Epithelial cell of esophagus (primary cell): ENCODE measurements around the gene TMEM94.
"Not testable (repeated sequence)": the region's sequence is repeated elsewhere in the genome, so short reads cannot be mapped to it uniquely, and the experiment has no call there.

ENCODE experiments used
- DNase-seq: peaks from one replicate; pipeline ENCODE4 v3.0.0; 2010; ENCODE audit warnings: low read depth
- H3K4me3 ChIP-seq: 2 replicates; pipeline ENCODE4 v1.5.1; 2011; ENCODE audit warnings: mild to moderate bottlenecking, low read length, control low read depth
- TF ChIP-seq, protein P1 (sequence below): IDR thresholded peaks from 2 replicates; pipeline ENCODE4 v1.5.1; 2011; ENCODE audit warnings: low read depth, mild to moderate bottlenecking, low read length, control low read depth, inconsistent platforms; ENCODE audit not compliant: insufficient read depth; ENCODE audit errors: missing control alignments

TMEM94 gene

DNA sequence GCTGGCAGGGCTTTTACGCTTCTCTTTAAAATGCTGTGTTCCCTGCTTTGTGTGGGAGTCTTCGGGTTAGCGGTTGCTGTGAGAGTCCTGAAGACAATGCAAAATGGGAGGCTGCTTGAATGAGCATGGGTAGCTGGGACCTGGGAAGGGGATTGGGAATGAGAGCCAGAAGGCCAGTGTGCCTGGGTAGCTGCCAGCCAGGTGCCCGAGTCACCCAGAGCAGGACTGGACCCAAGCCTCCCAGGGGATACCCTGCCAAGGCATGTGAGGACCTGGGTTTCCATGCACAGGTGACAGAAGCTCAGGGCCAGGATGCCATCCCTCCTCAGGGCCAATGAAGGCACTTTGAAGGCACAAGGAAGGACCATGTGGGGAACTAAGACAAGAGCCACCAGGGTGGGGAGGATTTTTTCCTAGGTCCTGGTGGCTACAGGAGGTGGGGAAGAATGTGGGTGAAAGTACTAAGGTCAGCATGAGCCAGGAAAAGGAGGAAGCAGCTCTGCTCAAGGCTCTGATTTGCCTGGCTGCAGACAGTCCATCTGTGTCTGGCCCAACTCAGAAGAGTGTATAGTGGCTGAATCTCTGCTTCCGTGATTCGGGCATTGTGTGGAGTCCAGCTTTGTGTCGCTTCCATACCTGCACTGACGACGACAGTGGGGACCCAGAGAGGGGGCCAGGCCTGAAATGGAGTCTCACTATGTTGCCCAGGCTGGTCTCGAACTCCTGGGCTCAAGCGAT is 20.5 kb downstream of the TMEM94 start:
- TF ChIP-seq, protein P1, sequence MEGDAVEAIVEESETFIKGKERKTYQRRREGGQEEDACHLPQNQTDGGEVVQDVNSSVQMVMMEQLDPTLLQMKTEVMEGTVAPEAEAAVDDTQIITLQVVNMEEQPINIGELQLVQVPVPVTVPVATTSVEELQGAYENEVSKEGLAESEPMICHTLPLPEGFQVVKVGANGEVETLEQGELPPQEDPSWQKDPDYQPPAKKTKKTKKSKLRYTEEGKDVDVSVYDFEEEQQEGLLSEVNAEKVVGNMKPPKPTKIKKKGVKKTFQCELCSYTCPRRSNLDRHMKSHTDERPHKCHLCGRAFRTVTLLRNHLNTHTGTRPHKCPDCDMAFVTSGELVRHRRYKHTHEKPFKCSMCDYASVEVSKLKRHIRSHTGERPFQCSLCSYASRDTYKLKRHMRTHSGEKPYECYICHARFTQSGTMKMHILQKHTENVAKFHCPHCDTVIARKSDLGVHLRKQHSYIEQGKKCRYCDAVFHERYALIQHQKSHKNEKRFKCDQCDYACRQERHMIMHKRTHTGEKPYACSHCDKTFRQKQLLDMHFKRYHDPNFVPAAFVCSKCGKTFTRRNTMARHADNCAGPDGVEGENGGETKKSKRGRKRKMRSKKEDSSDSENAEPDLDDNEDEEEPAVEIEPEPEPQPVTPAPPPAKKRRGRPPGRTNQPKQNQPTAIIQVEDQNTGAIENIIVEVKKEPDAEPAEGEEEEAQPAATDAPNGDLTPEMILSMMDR, result no peak
- no peak for DNase-seq
- H3K4me3 ChIP-seq, result no peak overlapping the region

DNA sequence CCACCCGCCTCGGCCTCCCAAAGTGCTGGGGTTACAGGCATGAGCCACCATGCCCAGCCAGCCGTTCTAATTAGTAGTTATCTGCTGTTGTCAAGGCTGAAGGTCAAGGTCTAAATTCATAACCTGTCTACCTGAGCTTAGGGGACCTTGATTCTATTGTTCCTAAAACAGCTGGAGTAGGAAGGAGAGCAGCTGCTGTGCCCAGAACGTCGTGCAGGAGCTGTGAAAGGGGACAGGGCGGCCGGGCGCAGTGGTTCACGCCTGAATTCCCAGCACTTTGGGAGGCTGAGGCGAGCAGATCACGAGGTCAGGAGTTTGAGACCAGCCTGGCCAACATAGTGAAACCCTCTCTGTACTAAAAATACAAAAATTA is 21.0 kb downstream of the TMEM94 start:
- not testable (repeated sequence) for H3K4me3 ChIP-seq, DNase-seq

DNA sequence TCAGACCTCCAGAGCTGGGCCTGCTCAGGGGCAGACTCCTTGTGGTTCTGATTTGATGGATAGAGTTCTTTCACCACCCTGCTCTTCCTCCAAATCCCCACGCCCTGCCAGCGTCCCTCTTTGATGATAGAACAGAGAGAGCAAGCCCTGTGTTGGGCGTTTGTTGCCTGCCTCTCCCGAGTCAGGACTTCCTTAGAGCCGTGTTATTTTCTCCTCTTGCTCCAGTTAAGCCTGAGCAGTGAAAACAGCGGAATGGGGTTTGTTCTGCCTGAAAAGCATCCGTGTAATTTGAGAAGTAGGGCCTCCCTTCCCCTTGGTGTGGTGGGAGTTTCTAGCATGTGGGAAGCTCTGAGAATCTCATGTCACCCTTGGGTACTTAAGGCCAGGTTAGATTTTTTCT is 22.1 kb downstream of the TMEM94 start:
- TF ChIP-seq, protein P1, result no peak
- no peak overlapping the region for H3K4me3 ChIP-seq
- DNase-seq, result no peak

DNA sequence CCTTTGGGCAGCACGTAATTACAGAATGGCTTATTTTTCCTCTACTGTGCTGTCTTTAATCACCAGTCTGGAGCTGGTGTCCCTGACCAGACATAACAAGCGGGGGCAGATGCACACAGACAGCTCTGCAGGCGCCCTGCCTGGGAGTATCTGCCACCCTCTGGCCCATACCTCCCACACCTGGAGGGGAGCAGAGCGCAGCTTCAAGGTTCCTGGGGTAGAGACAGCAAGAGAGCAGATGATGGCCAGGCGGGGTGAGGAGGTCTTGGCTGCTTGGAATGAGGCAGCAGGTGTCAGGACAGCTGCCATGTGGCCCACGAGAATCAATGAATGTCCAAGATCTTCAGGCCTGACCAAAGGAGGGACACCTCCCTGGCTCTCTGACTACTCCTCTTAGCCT is 23.8 kb downstream of the TMEM94 start:
- no peak for DNase-seq
- TF ChIP-seq, protein P1, result no peak
- H3K4me3 ChIP-seq, result no peak overlapping the region

DNA sequence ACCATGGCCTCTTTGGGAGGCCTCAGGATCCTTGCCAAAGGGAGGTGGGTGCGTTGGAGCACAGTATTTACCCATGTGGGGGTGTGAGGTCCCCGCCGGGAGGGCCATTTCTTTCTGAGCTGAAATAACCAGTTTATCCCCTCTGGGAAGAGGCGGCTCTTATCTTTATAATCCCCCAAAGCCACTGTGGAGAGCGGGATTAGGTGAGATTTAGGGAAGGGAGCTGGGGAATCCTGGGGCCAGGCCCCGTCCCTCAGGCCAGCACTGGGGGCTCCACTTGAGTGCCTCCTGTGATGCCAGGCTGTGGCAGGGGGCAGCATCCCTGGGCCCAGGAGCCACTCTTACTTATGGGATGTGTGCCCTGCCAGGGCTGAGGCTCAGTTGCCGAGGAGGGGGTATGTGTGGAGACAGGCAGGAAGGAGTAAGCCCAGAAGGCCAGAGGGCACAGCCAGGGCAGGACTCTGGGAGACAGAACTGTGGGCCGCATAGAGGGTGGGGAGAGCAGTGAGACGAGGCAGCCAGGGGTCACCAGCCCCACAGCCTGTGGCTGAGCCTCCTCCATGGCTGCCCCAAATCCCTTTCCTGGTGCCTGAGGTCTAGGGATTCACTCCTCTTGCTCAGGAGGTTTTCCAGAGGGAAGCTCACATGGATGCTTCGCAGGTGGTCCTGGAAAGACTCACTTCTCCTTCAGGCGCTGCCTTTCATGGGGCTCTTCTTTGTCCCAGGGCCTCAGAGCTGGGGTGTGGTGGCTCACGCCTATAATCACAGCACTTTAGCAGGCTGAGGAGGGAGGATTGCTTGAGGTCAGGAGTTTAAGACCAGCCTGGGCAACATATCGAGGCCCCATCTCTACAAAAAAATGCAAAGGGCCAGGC is 25.0 kb downstream of the TMEM94 start:
- DNase-seq, result no peak
- no peak overlapping the region for H3K4me3 ChIP-seq
- TF ChIP-seq, protein P1, result no peak

DNA sequence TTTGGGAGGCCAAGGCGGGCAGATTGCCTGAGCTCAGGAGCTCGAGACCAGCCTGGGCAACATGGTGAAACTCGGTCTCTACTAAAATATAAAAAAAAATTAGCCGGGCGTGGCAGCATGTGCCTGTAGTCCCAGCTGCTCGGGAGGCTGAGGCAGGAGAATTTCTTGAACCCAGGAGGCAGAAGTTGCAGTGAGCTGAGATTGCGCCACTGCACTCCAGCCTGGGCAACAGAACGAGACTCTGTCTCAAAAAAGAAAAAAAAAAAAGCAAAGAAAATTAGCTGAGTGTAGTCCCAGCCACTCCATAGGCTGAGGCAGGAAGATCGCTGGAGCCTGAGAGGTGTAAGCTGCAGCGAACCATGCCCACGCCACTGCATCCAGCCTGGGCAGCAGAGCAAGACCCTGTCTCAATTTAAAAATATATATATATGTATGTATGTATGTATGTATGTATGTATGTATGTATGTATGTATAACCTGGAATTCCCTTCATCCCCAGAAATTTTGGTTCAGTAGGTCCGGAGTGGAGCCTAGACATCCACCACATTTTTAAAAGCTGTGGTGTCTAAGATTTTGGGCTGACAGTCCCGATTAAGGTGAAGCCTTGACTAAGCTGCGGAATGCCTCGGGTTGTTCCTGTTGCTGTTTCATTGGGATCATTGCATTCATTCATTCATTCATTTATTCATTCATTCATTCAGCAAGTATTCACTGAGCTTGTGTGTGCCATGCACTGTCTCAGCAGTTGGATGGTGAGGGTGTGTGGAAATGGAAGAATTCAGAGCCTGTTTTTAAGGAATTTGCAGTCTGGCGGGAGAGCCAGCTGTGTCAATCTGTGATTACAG is 25.9 kb downstream of the TMEM94 start:
- TF ChIP-seq, protein P1, result no peak
- H3K4me3 ChIP-seq, result no peak overlapping the region
- no peak for DNase-seq

DNA sequence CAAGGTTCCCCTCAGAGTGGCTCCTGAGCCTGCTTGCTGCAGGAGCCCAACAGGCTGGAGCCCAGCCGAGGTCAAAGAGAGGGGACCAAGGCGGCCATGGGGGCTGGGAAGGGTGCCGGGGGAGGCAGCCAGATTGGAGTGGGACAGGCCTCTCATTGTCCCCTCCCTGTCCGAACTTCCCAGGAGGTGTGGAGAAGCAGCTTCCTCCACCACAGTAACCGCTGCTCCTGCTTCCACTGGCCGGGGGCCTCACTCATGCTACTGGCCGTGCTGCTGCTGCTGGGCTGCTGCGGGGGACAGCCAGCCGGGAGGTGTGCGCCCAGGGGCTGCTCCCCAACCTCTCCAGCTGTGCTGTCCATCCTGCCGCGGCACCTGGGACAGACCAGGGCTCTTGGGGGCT is 29.3 kb downstream of the TMEM94 start:
- H3K4me3 ChIP-seq, result no peak overlapping the region
- TF ChIP-seq, protein P1, result no peak
- DNase-seq, result no peak
